Tibial nerve (tissue), 4 donors: ENCODE data around the gene MRPL34.

Source experiments
- CTCF ChIP-seq, 5 experiments: fragments of 200-600 bp in 3 of 5; fragments of 450-650 bp in 2 of 5; sonication (generic) in 3 of 5; IDR thresholded peaks; one replicate each; pipeline ENCODE4 v1.5.1; 2016 to 2019; ENCODE audit warnings: antibody characterized with exemption in 5 of 5, mild to moderate bottlenecking in 3 of 5, moderate library complexity in 2 of 5
- EP300 ChIP-seq, 2 donors: sonication (generic); formaldehyde crosslinking; IDR thresholded peaks; one replicate each; pipeline ENCODE4 v1.6.1; 2017; ENCODE audit warnings: antibody characterized with exemption in 2 of 2, mild to moderate bottlenecking in 1 of 2

DNA sequence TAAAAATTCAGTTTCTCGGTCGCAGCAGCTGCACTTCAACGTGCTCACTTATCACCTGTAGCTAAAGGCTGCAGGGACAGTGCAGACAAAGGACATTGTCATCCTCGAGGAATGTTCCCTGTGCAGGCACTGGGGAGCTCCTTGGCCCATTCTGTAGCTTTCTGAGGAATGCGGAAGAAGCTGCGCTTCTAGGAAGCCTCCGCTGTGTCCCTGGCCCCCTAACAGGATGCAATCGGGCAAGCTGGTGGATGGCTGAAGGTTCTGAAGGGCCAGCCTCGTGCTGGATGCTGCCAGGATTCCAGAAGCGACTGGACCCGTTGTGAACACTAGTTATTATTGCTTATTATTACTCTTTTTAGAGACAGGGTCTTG, 20.9 kb downstream of the MRPL34 start:
- TF ChIP-seq CTCF (IDR thresholded peaks at IDR 0.05) = no peak
- no peak for TF ChIP-seq EP300 (IDR thresholded peaks at IDR 0.05)
